Right lobe of liver (tissue), 6 donors: Measurements from ENCODE around the gene HBA1. TPM values are rescaled to one million over a fixed set of nuclear protein-coding genes. Genes with fewer than 3 reads are reported as not detected.

Source experiments
- ATAC-seq, 4 donors: fragments of 200-7000 bp; cut with Tn5 transposase; one replicate each; pipeline ENCODE4 v1.9.1; 2020; ENCODE audit warnings: mild to moderate bottlenecking in 4 of 4, moderate library complexity in 4 of 4
- DNase-seq, 3 donors: peaks; one replicate each; pipeline ENCODE4 v3.0.0-alpha.2; 2020
- H3K27ac ChIP-seq, 3 donors: fragments of 200-600 bp; one replicate each; pipeline ENCODE4 v1.8.0; 2022
- H3K27me3 ChIP-seq, 2 donors: fragments of 200-600 bp; one replicate each; pipeline ENCODE4 v1.8.0; 2022
- H3K36me3 ChIP-seq, 4 donors: fragments of 200-600 bp; sonication (generic) in 1 of 4; one replicate each; pipeline versions ENCODE4 v1.5.1 to v1.8.0; 2017 to 2022; ENCODE audit warnings: control low read depth in 1 of 4
- H3K4me1 ChIP-seq, 4 donors: fragments of 200-600 bp; sonication (generic) in 1 of 4; one replicate each; pipeline versions ENCODE4 v1.5.1 to v1.8.0; 2017 to 2022; ENCODE audit warnings: control low read depth in 1 of 4
- H3K4me3 ChIP-seq, 3 donors: fragments of 200-600 bp; one replicate each; pipeline ENCODE4 v1.8.0; 2022
- H3K9me3 ChIP-seq, 4 donors: fragments of 200-600 bp; sonication (generic) in 1 of 4; one replicate each; pipeline versions ENCODE4 v1.5.1 to v1.8.0; 2017 to 2022; ENCODE audit warnings: control low read depth in 1 of 4
- POLR2A ChIP-seq: fragments of 450-650 bp; IDR thresholded peaks from one replicate; pipeline ENCODE4 v1.6.1; 2017; ENCODE audit warnings: antibody characterized with exemption, mild to moderate bottlenecking
- WGBS: methylation state at CpG from one replicate; pipeline ENCODE4 v1.1.6; 2018; ENCODE audit warnings: low coverage, low lambda C conversion rate; ENCODE audit not compliant: insufficient coverage; ENCODE audit errors: missing lambda C conversion rate; 5-methylcytosine and 5-hydroxymethylcytosine counted together
- intact Hi-C, 2 donors: fragments of 100-400 bp; cut with DNase I; formaldehyde crosslinking; loops; one replicate each; pipeline versions ENCODE4 v1.11.2 to v1.14.1; 2022
- total RNA-seq, 6 experiments: library from RNA; depleted of rRNA in 2 of 6; stranded (reverse); fragments of >200 nt in 2 of 6; fragmentation: NEBNext Ultra II Directional in 3 of 6; extraction: Animal tissue kit (Norgen Biotek cat#: 25700) in 3 of 6; gene quantifications; one replicate each; pipeline versions ENCODE4 v1.1.0 to v1.2.4, GENCODE V29; 2016 to 2023
- TF ChIP-seq, protein P1 (sequence below), 4 donors: fragments of 200-600 bp in 3 of 4; fragments of 450-650 bp in 1 of 4; IDR thresholded peaks; one replicate each; pipeline versions ENCODE4 v1.5.1 to v1.8.0; 2016 to 2022; ENCODE audit warnings: antibody characterized with exemption in 4 of 4, mild to moderate bottlenecking in 2 of 4
- donor health status: DM: no; HTN: yes; CAD: no.
- donor health status: DM: no; HTN: no; CAD: no.
- donor health status: DM: no; HTN: no; CAD: no.
- donor health status: DM: no; HTN: yes; CAD: no.
- donor health status: DM: no; HTN: yes; CAD: no.

The HBA1 gene
- total RNA-seq, 6 experiments from 2014 or later, result 8.0 to 789 (median 84.3) TPM

DNA sequence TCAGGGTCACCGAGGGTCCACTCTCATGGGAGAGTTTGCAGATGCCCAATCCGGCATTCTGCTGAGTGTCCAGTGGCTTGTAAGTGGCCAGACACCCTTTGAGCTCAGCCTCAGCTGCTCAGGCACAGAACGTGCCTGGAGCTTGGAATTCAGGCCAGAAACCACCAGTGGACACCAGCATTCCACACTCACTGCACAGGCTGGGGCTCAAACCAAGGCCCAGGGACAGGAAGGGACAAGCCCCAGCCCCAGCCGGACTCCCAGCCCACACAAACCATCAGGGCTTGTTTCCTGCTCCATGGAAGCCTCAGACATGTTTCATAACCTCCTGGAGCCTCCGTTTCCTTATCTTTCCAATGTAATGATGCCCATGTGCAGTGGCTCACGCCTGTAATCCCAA is 33.0 kb upstream of the HBA1 start:
- no peaks in the 10 kb centered on the region for H3K27me3 ChIP-seq
- DNase-seq (peak in 1 of 3 donors; percentile 34), ATAC-seq (no peak)
- H3K9me3 ChIP-seq, result no peaks in the 10 kb centered on the region
- WGBS, result 83% methylated on average over 1 of the region's 6 CpGs
- no peaks in the 10 kb centered on the region for H3K4me1 ChIP-seq
- H3K4me3 ChIP-seq, result no peak overlapping the region
- H3K36me3 ChIP-seq, result no peaks in the 10 kb centered on the region
- TF ChIP-seq, protein P1, sequence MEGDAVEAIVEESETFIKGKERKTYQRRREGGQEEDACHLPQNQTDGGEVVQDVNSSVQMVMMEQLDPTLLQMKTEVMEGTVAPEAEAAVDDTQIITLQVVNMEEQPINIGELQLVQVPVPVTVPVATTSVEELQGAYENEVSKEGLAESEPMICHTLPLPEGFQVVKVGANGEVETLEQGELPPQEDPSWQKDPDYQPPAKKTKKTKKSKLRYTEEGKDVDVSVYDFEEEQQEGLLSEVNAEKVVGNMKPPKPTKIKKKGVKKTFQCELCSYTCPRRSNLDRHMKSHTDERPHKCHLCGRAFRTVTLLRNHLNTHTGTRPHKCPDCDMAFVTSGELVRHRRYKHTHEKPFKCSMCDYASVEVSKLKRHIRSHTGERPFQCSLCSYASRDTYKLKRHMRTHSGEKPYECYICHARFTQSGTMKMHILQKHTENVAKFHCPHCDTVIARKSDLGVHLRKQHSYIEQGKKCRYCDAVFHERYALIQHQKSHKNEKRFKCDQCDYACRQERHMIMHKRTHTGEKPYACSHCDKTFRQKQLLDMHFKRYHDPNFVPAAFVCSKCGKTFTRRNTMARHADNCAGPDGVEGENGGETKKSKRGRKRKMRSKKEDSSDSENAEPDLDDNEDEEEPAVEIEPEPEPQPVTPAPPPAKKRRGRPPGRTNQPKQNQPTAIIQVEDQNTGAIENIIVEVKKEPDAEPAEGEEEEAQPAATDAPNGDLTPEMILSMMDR (IDR thresholded peaks at IDR 0.05), result no peak
- no peak for TF ChIP-seq POLR2A
- intact Hi-C loops, result no loop called here
- no peak overlapping the region for H3K27ac ChIP-seq

DNA sequence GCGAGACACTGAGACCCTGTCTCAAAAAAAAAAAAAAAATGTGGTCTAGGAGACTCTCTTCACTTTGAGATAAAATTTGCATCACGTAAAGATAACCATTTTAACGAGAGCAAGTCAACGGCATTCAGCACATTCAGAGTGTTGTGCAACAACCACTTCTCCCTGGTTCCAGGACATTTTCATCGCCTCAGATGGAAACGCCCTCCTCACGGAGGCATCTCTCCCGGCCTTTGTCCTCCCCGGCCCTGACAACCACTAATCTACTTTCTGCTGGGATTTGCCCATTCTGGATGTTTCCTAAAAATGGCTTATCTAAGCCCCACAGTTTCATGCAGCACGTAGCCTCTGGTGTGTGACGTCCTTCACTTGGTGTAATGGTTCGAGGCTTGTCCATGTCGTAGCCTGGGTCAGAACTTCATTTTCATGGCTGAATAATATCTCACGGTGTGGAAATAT is 31.7 kb upstream of the HBA1 start:
- WGBS, result 68% methylated on average over 14 of the region's 14 CpGs
- DNase-seq (peak in 1 of 3 donors; percentile 11), ATAC-seq (no peak)
- Histone ChIP-seq H3K4me1 (no peaks in the 10 kb centered on the region), H3K4me3 (no peak overlapping the region), H3K9me3 (no peaks in the 10 kb centered on the region), H3K36me3 (no peaks in the 10 kb centered on the region), H3K27me3 (no peaks in the 10 kb centered on the region), H3K27ac (no peak overlapping the region)
- intact Hi-C loops, result no loop called here
- TF ChIP-seq, protein P1 (IDR thresholded peaks at IDR 0.05), result no peak
- no peak for TF ChIP-seq POLR2A

DNA sequence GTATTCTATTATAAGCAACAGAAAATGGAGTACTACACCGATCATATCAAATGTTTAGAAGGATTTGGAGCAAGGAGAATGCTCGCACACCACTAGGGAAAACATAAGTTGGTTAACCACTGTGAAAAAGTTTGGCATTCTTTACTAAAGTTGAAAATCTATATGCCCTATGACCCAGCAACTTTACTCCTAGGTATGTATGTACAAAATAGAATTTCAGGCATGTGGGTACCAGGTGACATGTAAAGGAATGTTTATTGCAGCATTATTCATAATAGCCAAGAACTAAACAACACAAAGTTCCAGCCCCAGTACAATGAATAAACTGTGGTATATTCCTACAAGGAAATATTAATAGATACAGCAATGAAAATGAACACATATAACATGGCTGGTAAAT is 29.8 kb upstream of the HBA1 start:
- TF ChIP-seq POLR2A, result no peak
- TF ChIP-seq, protein P1 (IDR thresholded peaks at IDR 0.05), result no peak
- intact Hi-C loops, result no loop called here

DNA sequence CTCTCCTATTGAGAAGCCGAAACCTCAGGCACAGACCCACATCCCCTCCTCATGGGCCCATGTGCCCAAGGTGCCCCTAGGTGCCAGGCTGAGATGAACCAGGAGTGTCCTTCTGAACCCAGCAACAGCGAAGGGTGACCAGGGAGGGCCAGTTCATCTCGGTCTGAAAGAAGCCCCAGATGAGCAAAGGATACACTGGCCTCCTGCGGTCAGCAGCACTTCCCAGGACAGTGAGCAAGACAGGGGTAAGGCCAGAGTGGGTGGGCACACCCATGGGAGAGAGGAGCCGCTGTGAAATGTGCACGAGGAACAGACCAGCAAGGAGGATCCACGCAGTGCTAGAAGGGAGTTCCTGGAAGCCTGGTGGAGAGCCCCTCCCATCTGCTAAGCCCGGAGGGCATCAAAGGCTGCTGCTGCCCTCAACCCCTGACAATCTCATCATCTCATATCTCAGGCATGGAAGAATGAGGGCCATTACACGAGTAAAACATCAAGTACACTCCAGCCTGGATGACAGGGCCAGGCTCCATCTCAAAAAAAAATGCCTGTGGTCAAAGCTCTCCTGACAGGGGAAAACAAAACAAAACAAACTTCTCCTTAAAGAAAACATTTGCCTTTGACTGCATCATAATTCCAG is 27.3 kb upstream of the HBA1 start:
- intact Hi-C loops, result no loop called here
- ATAC-seq (peak in 1 of 4 donors; percentile 21), DNase-seq (peak in 1 of 3 donors; percentile 27)
- Histone ChIP-seq H3K4me1 (no peaks in the 10 kb centered on the region), H3K27me3 (no peaks in the 10 kb centered on the region), H3K36me3 (no peaks in the 10 kb centered on the region), H3K9me3 (no peaks in the 10 kb centered on the region), H3K27ac (no peak overlapping the region), H3K4me3 (no peak overlapping the region)
- TF ChIP-seq POLR2A, result no peak
- TF ChIP-seq, protein P1 (IDR thresholded peaks at IDR 0.05), result no peak
- 42% methylated on average over 8 of the region's 9 CpGs for WGBS

More for the DNA sequence above, 29.8 kb upstream of the HBA1 start:
- Histone ChIP-seq H3K36me3 (no peaks in the 10 kb centered on the region), H3K27ac (no peak overlapping the region), H3K9me3 (no peaks in the 10 kb centered on the region), H3K4me3 (no peak overlapping the region), H3K27me3 (no peaks in the 10 kb centered on the region), H3K4me1 (no peaks in the 10 kb centered on the region)
- DNase-seq (no peak), ATAC-seq (no peak)
- 73% methylated on average over 2 of the region's 2 CpGs for WGBS
